ENCODE measurements around the gene TRAT1. TPM values are rescaled to one million over a fixed set of nuclear protein-coding genes. Genes with fewer than 3 reads are reported as not detected.
"Not testable (repeated sequence)": the region's sequence is repeated elsewhere in the genome, so short reads cannot be mapped to it uniquely, and the experiment has no call there.

Gene TRAT1
- total and polyA plus RNA-seq, 2 experiments from 2014 or later, result not detected

- Histone ChIP-seq H3K4me3 (no peak overlapping the region), H3K9me3 (ENCODE audit: low read depth) (no peaks in the 10 kb centered on the region), H4K20me1 (ENCODE audit: insufficient read depth) (no peaks in the 10 kb centered on the region), H3K9ac (no peak overlapping the region), H2AFZ (no peak overlapping the region), H3K4me2 (ENCODE audit: unreplicated experiment) (no peak overlapping the region), H3K27me3 (replicated peaks; ENCODE audit: insufficient read depth) (no peaks in the 10 kb centered on the region), H3K36me3 (ENCODE audit: low read depth) (no peaks in the 10 kb centered on the region), H3K27ac (no peak overlapping the region), H3K79me2 (ENCODE audit: insufficient read depth) (no peaks in the 10 kb centered on the region), H3K9me2 (ENCODE audit: insufficient read depth) (no peaks in the 10 kb centered on the region), H3F3A (ENCODE audit: insufficient read depth) (no peaks in the 10 kb centered on the region), H3K4me1 (ENCODE audit: insufficient read depth) (no peaks in the 10 kb centered on the region)
- 48 to 61% methylated on average over 1 of the region's 1 CpG for WGBS, 2 experiments (ENCODE audit: low coverage in 1 of 2, low lambda C conversion rate in 2 of 2, missing lambda C conversion rate in 2 of 2)
- no peak for DNase-seq
- in situ Hi-C loops (cut with MboI), result no loop called here
- TF ChIP-seq EZH2 (IDR thresholded peaks at IDR 0.05; ENCODE audit: insufficient read depth, poor library complexity, severe bottlenecking), result no peak
- no peak for TF ChIP-seq EZH2phosphoT487 (IDR thresholded peaks at IDR 0.05; ENCODE audit: insufficient read depth, low read depth)
These were observed 2.0 kb upstream of the TRAT1 start for GRCh38 chr3:108820586-108820985.

- Histone ChIP-seq H3K36me3 (ENCODE audit: low read depth) (no peaks in the 10 kb centered on the region), H3K4me1 (ENCODE audit: insufficient read depth) (no peaks in the 10 kb centered on the region), H3K79me2 (ENCODE audit: insufficient read depth) (no peaks in the 10 kb centered on the region), H3K9me2 (ENCODE audit: insufficient read depth) (no peaks in the 10 kb centered on the region), H2AFZ (no peak overlapping the region), H3K4me3 (no peak overlapping the region), H4K20me1 (ENCODE audit: insufficient read depth) (no peaks in the 10 kb centered on the region), H3K27me3 (replicated peaks; ENCODE audit: insufficient read depth) (no peaks in the 10 kb centered on the region), H3K27ac (no peak overlapping the region), H3K9ac (no peak overlapping the region), H3K9me3 (ENCODE audit: low read depth) (no peaks in the 10 kb centered on the region), H3K4me2 (ENCODE audit: unreplicated experiment) (no peak overlapping the region), H3F3A (ENCODE audit: insufficient read depth) (no peaks in the 10 kb centered on the region)
- DNase-seq, result no peak
- in situ Hi-C loops (cut with MboI), result no loop called here
- WGBS, 2 experiments (ENCODE audit: low coverage in 1 of 2, low lambda C conversion rate in 2 of 2, missing lambda C conversion rate in 2 of 2), result 25 to 33% methylated on average over 2 of the region's 2 CpGs
- TF ChIP-seq EZH2 (IDR thresholded peaks at IDR 0.05; ENCODE audit: insufficient read depth, poor library complexity, severe bottlenecking) (no peak), EZH2phosphoT487 (IDR thresholded peaks at IDR 0.05; ENCODE audit: insufficient read depth, low read depth) (no peak)
These were observed 641 bp downstream of the TRAT1 start for GRCh38 chr3:108823227-108823626.

- in situ Hi-C loops (cut with MboI); H3K4me1 ChIP-seq (ENCODE audit: insufficient read depth): not testable (repeated sequence)
- WGBS, 2 experiments (ENCODE audit: low coverage in 1 of 2, low lambda C conversion rate in 2 of 2, missing lambda C conversion rate in 2 of 2), result 31 to 36% methylated on average over 10 of the region's 10 CpGs
These were observed 1.2 kb downstream of the TRAT1 start for GRCh38 chr3:108823803-108824202.

DNA sequence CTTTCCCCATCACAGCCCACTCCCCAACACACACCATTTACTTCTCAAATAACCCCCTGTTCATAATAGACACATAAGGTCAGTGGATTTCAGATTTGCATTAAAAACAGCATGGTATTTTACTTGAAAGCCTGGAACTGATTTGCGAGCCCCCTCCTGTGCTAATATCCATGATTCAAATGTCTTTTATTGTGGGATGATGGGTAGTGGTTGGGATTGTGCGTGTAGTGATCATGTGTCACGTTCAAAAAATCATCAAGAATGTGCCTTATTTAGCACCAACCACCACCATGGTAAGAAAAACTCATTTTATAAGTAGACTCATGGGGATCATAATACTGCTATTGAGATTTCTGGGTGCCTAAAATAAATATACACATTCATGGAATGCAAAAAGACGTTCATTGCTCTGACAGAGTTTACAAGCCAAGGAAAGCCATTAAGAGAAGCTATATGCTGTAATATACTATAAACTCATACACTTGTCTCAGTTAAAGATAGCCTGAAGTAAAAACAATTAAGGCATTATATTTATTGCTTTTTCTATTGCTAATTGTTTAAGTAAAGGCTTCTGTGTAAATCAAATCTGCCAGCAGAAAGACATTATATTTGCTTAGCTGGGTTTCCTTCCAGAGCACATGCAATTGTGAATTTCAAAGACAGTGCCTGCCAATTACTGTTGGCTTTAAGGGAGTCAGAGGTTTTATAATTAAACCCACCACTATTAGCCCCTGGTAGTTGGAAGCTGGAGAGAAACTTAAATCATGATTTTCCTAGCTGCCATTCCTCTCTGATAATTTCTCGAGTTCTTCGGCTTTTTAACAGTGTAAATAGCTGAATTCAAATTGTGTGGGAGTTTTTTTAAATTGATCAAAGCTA is 4.0 kb downstream of the TRAT1 start:
- DNase-seq, result no peak
- Histone ChIP-seq H3K27ac (no peak overlapping the region), H3K4me1 (ENCODE audit: insufficient read depth) (no peaks in the 10 kb centered on the region), H3K9ac (no peak overlapping the region), H3K9me2 (ENCODE audit: insufficient read depth) (no peaks in the 10 kb centered on the region), H4K20me1 (ENCODE audit: insufficient read depth) (no peaks in the 10 kb centered on the region), H2AFZ (no peak overlapping the region), H3K36me3 (ENCODE audit: low read depth) (no peaks in the 10 kb centered on the region), H3K4me3 (no peak overlapping the region), H3F3A (ENCODE audit: insufficient read depth) (no peaks in the 10 kb centered on the region), H3K27me3 (replicated peaks; ENCODE audit: insufficient read depth) (no peaks in the 10 kb centered on the region), H3K4me2 (ENCODE audit: unreplicated experiment) (no peak overlapping the region), H3K79me2 (ENCODE audit: insufficient read depth) (no peaks in the 10 kb centered on the region), H3K9me3 (ENCODE audit: low read depth) (no peaks in the 10 kb centered on the region)
- in situ Hi-C loops (cut with MboI), result no loop called here
- 6 to 10% methylated on average over 6 of the region's 6 CpGs for WGBS, 2 experiments (ENCODE audit: low coverage in 1 of 2, low lambda C conversion rate in 2 of 2, missing lambda C conversion rate in 2 of 2)
- TF ChIP-seq EZH2phosphoT487 (IDR thresholded peaks at IDR 0.05; ENCODE audit: insufficient read depth, low read depth) (no peak), EZH2 (IDR thresholded peaks at IDR 0.05; ENCODE audit: insufficient read depth, poor library complexity, severe bottlenecking) (no peak)

More at GRCh38 chr3:108823803-108824202, 1.2 kb downstream of the TRAT1 start:
- H4K20me1 ChIP-seq (ENCODE audit: insufficient read depth); DNase-seq; H3K79me2 ChIP-seq (ENCODE audit: insufficient read depth); H2AFZ ChIP-seq; H3K9me3 ChIP-seq (ENCODE audit: low read depth); H3K9ac ChIP-seq; H3K27me3 ChIP-seq (replicated peaks; ENCODE audit: insufficient read depth); H3K4me3 ChIP-seq; H3F3A ChIP-seq (ENCODE audit: insufficient read depth); H3K4me2 ChIP-seq (ENCODE audit: unreplicated experiment); H3K27ac ChIP-seq; H3K9me2 ChIP-seq (ENCODE audit: insufficient read depth); H3K36me3 ChIP-seq (ENCODE audit: low read depth): not testable (repeated sequence)

All from GM23248 (cell line).